Measurements from ENCODE around the gene ANGEL2.
"Not testable (repeated sequence)": the region's sequence is repeated elsewhere in the genome, so short reads cannot be mapped to it uniquely, and the experiment has no call there.

ANGEL2 gene

GRCh38 chr1:213003256-213003655 lies 12.4 kb downstream of the ANGEL2 start:
- peaks cover 3% of the 10 kb centered on the region for H3K4me1 ChIP-seq (ENCODE audit: insufficient read depth, low read length, poor library complexity, severe bottlenecking)
- H4K20me1 ChIP-seq (ENCODE audit: insufficient read depth, low read length, poor library complexity, severe bottlenecking), result no peaks in the 10 kb centered on the region
- no peak overlapping the region for H3K4me3 ChIP-seq (ENCODE audit: low read length, poor library complexity, severe bottlenecking)
- TF ChIP-seq, protein P1, sequence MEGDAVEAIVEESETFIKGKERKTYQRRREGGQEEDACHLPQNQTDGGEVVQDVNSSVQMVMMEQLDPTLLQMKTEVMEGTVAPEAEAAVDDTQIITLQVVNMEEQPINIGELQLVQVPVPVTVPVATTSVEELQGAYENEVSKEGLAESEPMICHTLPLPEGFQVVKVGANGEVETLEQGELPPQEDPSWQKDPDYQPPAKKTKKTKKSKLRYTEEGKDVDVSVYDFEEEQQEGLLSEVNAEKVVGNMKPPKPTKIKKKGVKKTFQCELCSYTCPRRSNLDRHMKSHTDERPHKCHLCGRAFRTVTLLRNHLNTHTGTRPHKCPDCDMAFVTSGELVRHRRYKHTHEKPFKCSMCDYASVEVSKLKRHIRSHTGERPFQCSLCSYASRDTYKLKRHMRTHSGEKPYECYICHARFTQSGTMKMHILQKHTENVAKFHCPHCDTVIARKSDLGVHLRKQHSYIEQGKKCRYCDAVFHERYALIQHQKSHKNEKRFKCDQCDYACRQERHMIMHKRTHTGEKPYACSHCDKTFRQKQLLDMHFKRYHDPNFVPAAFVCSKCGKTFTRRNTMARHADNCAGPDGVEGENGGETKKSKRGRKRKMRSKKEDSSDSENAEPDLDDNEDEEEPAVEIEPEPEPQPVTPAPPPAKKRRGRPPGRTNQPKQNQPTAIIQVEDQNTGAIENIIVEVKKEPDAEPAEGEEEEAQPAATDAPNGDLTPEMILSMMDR (conservative IDR thresholded peaks at IDR 0.05; ENCODE audit: low read length), result no peak
- no peak for TF ChIP-seq EZH2phosphoT487 (IDR thresholded peaks at IDR 0.05; ENCODE audit: borderline replicate concordance)
- no peak overlapping the region for H3K9ac ChIP-seq (ENCODE audit: low read depth, low read length, poor library complexity, severe bottlenecking)
- peaks cover 7% of the 10 kb centered on the region; the same call in 1 of the 2 replicates for H3K36me3 ChIP-seq (ENCODE audit: insufficient read depth, low read length)
- no peaks in the 10 kb centered on the region for H3K9me2 ChIP-seq (replicated peaks; ENCODE audit: low read depth, low read length)
- no peak overlapping the region for H3K4me2 ChIP-seq (ENCODE audit: low read depth, low read length, poor library complexity, severe bottlenecking)
- H2AFZ ChIP-seq (ENCODE audit: low read length), result no peak overlapping the region
- H3K27me3 ChIP-seq (ENCODE audit: insufficient read depth, low read length, poor library complexity, severe bottlenecking), result no peaks in the 10 kb centered on the region
- H3F3A ChIP-seq (ENCODE audit: low read depth), result 0 out of 2 replicates have a peak, but pooled peaks cover 2% of the 10 kb centered on the region
- H3K79me2 ChIP-seq (ENCODE audit: insufficient read depth, low read length), result no peaks in the 10 kb centered on the region
- H3K9me3 ChIP-seq (ENCODE audit: insufficient read depth, low read depth, low read length), result no peaks in the 10 kb centered on the region

GRCh38 chr1:212994926-212995325 lies 20.7 kb downstream of the ANGEL2 start:
- no peaks in the 10 kb centered on the region for H3K9me2 ChIP-seq (replicated peaks; ENCODE audit: low read depth, low read length)
- no peak overlapping the region for H3K4me2 ChIP-seq (ENCODE audit: low read depth, low read length, poor library complexity, severe bottlenecking)
- H3K27me3 ChIP-seq (ENCODE audit: insufficient read depth, low read length, poor library complexity, severe bottlenecking), result no peaks in the 10 kb centered on the region
- peaks cover 11% of the 10 kb centered on the region; the same call in 1 of the 2 replicates for H3K36me3 ChIP-seq (ENCODE audit: insufficient read depth, low read length)
- peaks cover 4% of the 10 kb centered on the region for H3K4me1 ChIP-seq (ENCODE audit: insufficient read depth, low read length, poor library complexity, severe bottlenecking)
- H3F3A ChIP-seq (ENCODE audit: low read depth), result no peaks in the 10 kb centered on the region; the same call in 1 of the 2 replicates
- no peaks in the 10 kb centered on the region for H4K20me1 ChIP-seq (ENCODE audit: insufficient read depth, low read length, poor library complexity, severe bottlenecking)
- H3K9me3 ChIP-seq (ENCODE audit: insufficient read depth, low read depth, low read length), result no peaks in the 10 kb centered on the region
- no peak overlapping the region for H3K9ac ChIP-seq (ENCODE audit: low read depth, low read length, poor library complexity, severe bottlenecking)
- no peak overlapping the region for H3K4me3 ChIP-seq (ENCODE audit: low read length, poor library complexity, severe bottlenecking)
- no peaks in the 10 kb centered on the region for H3K79me2 ChIP-seq (ENCODE audit: insufficient read depth, low read length)
- TF ChIP-seq, protein P1 (conservative IDR thresholded peaks at IDR 0.05; ENCODE audit: low read length), result no peak
- no peak for TF ChIP-seq EZH2phosphoT487 (IDR thresholded peaks at IDR 0.05; ENCODE audit: borderline replicate concordance)
- H2AFZ ChIP-seq (ENCODE audit: low read length), result no peak overlapping the region

DNA sequence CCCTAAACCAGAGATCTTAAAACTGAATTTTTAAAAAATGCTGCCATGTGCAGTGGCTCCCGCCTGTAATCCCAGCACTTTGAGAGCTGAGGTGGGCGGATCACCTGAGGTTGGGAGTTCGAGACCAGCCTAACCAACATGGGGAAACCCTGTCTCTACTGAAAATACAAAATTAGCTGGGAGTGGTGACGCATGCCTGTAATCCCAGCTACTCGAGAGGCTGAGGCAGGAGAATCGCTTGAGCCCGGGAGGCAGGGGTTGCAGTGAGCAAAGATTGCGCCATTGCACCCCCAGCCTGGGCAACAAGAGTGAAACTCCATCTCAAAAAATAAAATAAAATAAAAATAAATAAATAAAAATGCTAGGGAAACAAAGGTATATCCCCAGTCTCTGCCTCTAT lies 21.7 kb downstream of the ANGEL2 start:
- not testable (repeated sequence) for H3K9me3 ChIP-seq (ENCODE audit: insufficient read depth, low read depth, low read length); H4K20me1 ChIP-seq (ENCODE audit: insufficient read depth, low read length, poor library complexity, severe bottlenecking); H3F3A ChIP-seq (ENCODE audit: low read depth); H3K4me1 ChIP-seq (ENCODE audit: insufficient read depth, low read length, poor library complexity, severe bottlenecking); H3K27me3 ChIP-seq (ENCODE audit: insufficient read depth, low read length, poor library complexity, severe bottlenecking); H3K4me3 ChIP-seq (ENCODE audit: low read length, poor library complexity, severe bottlenecking); H3K9me2 ChIP-seq (replicated peaks; ENCODE audit: low read depth, low read length); H2AFZ ChIP-seq (ENCODE audit: low read length); H3K4me2 ChIP-seq (ENCODE audit: low read depth, low read length, poor library complexity, severe bottlenecking); H3K79me2 ChIP-seq (ENCODE audit: insufficient read depth, low read length); H3K9ac ChIP-seq (ENCODE audit: low read depth, low read length, poor library complexity, severe bottlenecking)
- peaks cover 20% of the 10 kb centered on the region; the same call in 1 of the 2 replicates for H3K36me3 ChIP-seq (ENCODE audit: insufficient read depth, low read length)

DNA sequence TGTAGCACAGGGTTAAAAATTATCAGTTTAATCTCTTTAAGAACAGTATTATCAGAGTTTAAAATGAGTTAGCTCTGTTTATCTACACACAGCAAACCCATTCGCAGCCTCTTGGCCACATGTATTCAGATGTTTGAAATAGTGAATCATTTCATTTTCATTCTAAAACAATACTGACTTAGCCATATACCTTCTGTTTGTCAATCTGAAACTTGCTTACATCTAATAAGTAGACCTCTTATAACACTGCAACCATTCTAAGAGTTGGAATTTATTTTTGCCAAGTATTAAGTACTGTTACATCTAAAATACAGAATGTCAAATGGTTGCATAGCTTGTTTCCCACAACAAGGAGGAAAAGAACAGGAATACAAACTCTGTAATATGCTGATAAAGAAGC lies 25.4 kb downstream of the ANGEL2 start:
- peaks cover 9% of the 10 kb centered on the region for H3K4me1 ChIP-seq (ENCODE audit: insufficient read depth, low read length, poor library complexity, severe bottlenecking)
- no peak overlapping the region for H2AFZ ChIP-seq (ENCODE audit: low read length)
- H3K4me3 ChIP-seq (ENCODE audit: low read length, poor library complexity, severe bottlenecking), result no peak overlapping the region
- no peaks in the 10 kb centered on the region for H3K27me3 ChIP-seq (ENCODE audit: insufficient read depth, low read length, poor library complexity, severe bottlenecking)
- no peak overlapping the region for H3K4me2 ChIP-seq (ENCODE audit: low read depth, low read length, poor library complexity, severe bottlenecking)
- no peaks in the 10 kb centered on the region for H4K20me1 ChIP-seq (ENCODE audit: insufficient read depth, low read length, poor library complexity, severe bottlenecking)
- H3K79me2 ChIP-seq (ENCODE audit: insufficient read depth, low read length), result no peaks in the 10 kb centered on the region
- H3K9me3 ChIP-seq (ENCODE audit: insufficient read depth, low read depth, low read length), result no peaks in the 10 kb centered on the region
- no peaks in the 10 kb centered on the region for H3K9me2 ChIP-seq (replicated peaks; ENCODE audit: low read depth, low read length)
- H3F3A ChIP-seq (ENCODE audit: low read depth), result no peaks in the 10 kb centered on the region; the same call in 1 of the 2 replicates
- H3K9ac ChIP-seq (ENCODE audit: low read depth, low read length, poor library complexity, severe bottlenecking), result no peak overlapping the region
- H3K36me3 ChIP-seq (ENCODE audit: insufficient read depth, low read length), result peaks cover 29% of the 10 kb centered on the region; the same call in 1 of the 2 replicates
- TF ChIP-seq EZH2phosphoT487 (IDR thresholded peaks at IDR 0.05; ENCODE audit: borderline replicate concordance), result no peak
- TF ChIP-seq, protein P1 (conservative IDR thresholded peaks at IDR 0.05; ENCODE audit: low read length), result no peak
